HFF-Myc (cell line): ENCODE results near the gene PMM1.
A peak's percentile ranks its signal among the peaks of the same experiment; 100 is the strongest.

Experiments used
- DNase-seq: peaks from one replicate; pipeline ENCODE4 v3.0.0-alpha.2; 2011; ENCODE audit warnings: low read depth; ENCODE audit errors: extremely low read depth
- H3K4me3 ChIP-seq: replicated peaks from 2 replicates; pipeline ENCODE4 v1.5.1; 2011; ENCODE audit warnings: low read depth, mild to moderate bottlenecking, control low read depth, low read length
- TF ChIP-seq, protein P1 (sequence below): IDR thresholded peaks from 2 replicates; pipeline ENCODE4 v1.5.1; 2012; ENCODE audit warnings: mild to moderate bottlenecking, low read depth, low read length, control low read depth; ENCODE audit errors: missing control alignments

Gene PMM1

DNA sequence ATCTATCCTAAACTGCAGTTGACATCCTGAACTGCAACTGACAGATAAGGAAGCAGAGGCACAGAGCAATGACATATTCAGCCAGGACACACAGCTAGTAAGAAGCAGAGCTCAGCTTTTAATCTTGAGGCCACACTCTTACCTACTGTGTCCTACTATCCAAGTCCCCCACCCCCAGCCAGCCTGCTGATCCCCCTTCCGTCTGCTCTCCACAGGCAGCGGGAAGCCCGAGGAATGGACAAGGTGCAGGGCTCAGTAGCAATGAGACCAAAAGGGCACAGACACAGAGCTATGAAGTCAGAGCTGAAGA, 49.7 kb downstream of the PMM1 start:
- DNase-seq: no peak
- TF ChIP-seq, protein P1, sequence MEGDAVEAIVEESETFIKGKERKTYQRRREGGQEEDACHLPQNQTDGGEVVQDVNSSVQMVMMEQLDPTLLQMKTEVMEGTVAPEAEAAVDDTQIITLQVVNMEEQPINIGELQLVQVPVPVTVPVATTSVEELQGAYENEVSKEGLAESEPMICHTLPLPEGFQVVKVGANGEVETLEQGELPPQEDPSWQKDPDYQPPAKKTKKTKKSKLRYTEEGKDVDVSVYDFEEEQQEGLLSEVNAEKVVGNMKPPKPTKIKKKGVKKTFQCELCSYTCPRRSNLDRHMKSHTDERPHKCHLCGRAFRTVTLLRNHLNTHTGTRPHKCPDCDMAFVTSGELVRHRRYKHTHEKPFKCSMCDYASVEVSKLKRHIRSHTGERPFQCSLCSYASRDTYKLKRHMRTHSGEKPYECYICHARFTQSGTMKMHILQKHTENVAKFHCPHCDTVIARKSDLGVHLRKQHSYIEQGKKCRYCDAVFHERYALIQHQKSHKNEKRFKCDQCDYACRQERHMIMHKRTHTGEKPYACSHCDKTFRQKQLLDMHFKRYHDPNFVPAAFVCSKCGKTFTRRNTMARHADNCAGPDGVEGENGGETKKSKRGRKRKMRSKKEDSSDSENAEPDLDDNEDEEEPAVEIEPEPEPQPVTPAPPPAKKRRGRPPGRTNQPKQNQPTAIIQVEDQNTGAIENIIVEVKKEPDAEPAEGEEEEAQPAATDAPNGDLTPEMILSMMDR: no peak

DNA sequence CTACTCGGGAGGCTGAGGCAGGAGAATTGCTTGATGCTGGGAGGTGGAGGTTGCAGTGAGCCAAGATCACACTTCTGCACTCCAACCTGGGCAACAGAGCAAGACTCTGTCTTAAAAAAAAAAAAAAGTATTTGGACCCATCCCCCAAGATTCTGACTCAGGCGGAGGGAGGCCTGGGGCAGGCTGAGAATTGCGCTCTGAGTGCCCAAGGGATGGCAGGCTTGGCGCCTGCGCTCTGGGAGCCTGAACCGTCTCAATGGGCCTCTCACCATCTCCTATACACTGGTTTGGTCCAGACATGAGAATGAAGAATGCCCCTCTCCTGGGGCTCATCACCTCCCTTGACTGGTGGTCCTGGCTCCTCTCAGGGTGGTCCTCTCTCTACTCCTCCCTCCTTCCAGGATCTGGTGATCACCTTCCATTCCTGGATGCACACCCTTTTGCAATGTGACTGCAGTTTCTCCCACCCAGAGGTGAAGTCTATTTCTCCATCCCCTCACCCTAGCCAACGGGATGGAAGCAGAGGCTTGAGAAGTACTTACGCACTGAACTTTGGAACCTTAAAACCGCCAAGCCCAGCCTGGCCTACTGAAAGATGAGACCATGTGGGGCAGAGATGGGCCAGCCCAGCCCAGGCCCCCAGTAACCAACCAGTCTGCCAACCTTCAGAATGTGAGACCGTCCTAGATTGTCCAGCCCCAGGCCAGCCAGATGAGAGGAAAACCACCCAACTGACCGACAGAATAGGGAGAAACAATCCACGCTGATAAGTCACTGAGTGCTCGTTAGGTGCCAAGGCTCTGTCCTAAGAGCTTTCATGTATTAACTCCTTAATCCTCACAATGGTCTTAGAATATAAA, 50.3 kb downstream of the PMM1 start:
- TF ChIP-seq, protein P1: no peak
- no peak overlapping the region for H3K4me3 ChIP-seq
- DNase-seq: no peak

More for the DNA sequence above, 49.7 kb downstream of the PMM1 start:
- H3K4me3 ChIP-seq: no peak overlapping the region

DNA sequence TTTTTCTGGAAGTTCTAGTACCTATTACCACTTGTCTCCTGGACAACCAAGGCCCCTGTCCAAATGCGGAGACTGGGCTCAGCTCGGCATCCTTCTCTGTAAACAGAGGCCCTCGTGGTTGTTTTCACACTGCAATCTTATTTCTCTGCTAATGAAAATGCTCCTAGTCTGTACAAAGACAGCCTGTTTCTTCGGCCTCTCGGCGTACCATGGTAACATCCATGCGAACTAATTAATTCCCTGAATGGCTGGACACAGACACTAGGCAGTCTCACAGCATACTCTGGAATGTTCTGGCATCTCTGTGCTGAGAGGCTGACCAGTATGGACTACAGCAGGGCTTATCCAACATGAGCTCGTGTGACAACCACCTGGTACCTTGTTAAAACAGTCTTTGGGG, 51.1 kb downstream of the PMM1 start:
- TF ChIP-seq, protein P1: no peak
- no peak for DNase-seq
- H3K4me3 ChIP-seq: no peak overlapping the region

DNA sequence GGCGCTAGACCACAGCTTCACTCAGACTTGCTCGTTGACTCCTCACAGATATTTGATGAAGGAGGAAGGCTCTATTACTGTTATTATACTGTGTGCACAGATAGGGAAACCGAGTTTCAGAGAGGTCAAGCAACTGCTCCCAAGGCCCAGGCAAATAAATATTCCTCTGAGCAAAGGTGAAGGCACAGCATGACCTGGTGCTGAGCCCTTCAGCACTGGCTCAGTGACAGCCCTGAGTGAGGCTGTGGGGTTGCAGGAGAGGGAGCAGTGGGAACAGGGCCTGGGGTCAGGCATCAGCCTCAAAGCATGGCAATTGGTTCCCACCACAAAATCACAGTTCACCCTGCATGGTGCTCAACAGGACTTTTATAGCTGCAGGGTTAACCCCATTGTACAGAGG, 52.4 kb downstream of the PMM1 start:
- TF ChIP-seq, protein P1: no peak
- H3K4me3 ChIP-seq: no peak overlapping the region
- no peak for DNase-seq

DNA sequence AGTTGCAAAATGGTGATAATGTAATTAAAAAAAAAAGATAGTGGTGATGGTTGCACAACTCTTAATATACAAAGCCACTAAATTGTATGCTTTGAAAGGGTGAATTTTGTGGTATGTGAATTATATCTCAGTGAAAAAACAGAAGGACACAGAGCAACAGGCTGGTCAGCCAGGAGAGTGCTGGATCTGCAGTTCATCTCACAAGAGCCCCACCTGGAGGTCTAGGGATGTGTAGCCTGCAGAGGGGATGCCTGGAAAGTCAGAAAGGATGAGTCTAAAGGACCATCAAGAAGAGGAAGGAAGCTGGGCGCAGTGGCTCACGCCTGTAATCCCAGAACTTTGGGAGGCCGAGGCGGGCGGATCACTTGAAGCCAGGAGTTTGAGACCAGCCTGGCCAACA, 54.4 kb downstream of the PMM1 start:
- DNase-seq: no peak
- TF ChIP-seq, protein P1: peak; percentile 31
- no peak overlapping the region for H3K4me3 ChIP-seq

DNA sequence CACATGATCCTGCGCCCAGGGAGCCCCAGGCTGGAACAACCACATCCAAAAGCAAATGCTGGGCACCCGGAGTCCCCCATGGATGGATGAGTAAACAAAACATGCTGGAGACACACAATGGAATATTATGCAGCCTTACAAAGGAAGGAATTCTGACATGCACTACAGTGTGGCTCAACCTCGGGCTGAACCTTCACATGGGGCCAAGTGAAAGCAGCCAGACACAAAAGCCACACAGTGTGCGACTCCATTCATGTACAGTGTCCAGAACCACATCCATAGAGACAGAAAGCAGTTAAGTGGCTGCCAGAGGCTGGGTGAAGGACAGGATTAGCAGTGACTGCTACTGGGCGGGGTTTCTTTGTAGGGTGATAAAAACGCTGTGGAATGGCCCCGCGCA, 55.4 kb downstream of the PMM1 start:
- TF ChIP-seq, protein P1: no peak
- DNase-seq: no peak
- H3K4me3 ChIP-seq: no peak overlapping the region
